Mucosa of descending colon (tissue), 3 donors: Measurements from ENCODE around the gene DLG2. TPM values are rescaled to one million over a fixed set of nuclear protein-coding genes. Genes with fewer than 3 reads are reported as not detected.
A peak's percentile ranks its signal among the peaks of the same experiment; 100 is the strongest.
"Not testable (repeated sequence)": the region's sequence is repeated elsewhere in the genome, so short reads cannot be mapped to it uniquely, and the experiment has no call there.

Experiments
- ATAC-seq: fragments of 200-7000 bp; cut with Tn5 transposase; one replicate; pipeline ENCODE4 v1.9.1; 2020; ENCODE audit warnings: mild to moderate bottlenecking, moderate library complexity
- DNase-seq, 3 donors: peaks; one replicate each; pipeline ENCODE4 v3.0.0-alpha.2; 2020
- H3K36me3 ChIP-seq: fragments of 200-600 bp; one replicate; pipeline ENCODE4 v1.8.0; 2021; ENCODE audit warnings: low read depth, mild to moderate bottlenecking
- H3K4me1 ChIP-seq: fragments of 200-600 bp; one replicate; pipeline ENCODE4 v1.8.0; 2021; ENCODE audit warnings: low read depth, mild to moderate bottlenecking
- H3K4me3 ChIP-seq: fragments of 200-600 bp; one replicate; pipeline ENCODE4 v1.8.0; 2021; ENCODE audit warnings: mild to moderate bottlenecking
- H3K9me3 ChIP-seq: fragments of 200-600 bp; one replicate; pipeline ENCODE4 v1.8.0; 2021; ENCODE audit warnings: mild to moderate bottlenecking
- CTCF ChIP-seq: fragments of 200-600 bp; IDR thresholded peaks from one replicate; pipeline ENCODE4 v1.8.0; 2022; ENCODE audit warnings: antibody characterized with exemption, mild to moderate bottlenecking
- intact Hi-C, 2 donors: fragments of 100-400 bp; cut with DNase I in 1 of 2; cut with micrococcal nuclease in 1 of 2; formaldehyde crosslinking; loops; one replicate each; pipeline versions ENCODE4 v1.11.0 to v1.11.1; 2022; cut with DNase I, micrococcal nuclease
- total RNA-seq, 3 donors: library from RNA; stranded (reverse); fragmentation: NEBNext Ultra II Directional in 2 of 3; extraction: Animal tissue kit (Norgen Biotek cat#: 25700) in 2 of 3; gene quantifications; one replicate each; pipeline versions ENCODE4 v1.2.1 to v1.2.4, GENCODE V29; 2021 to 2023
- donor health status: DM: no; HTN: no; CAD: no; lungs with moderate emphysema.
- donor health status: DM: no; HTN: no; CAD: no.
- donor health status: DM: no; HTN: yes; CAD: no.

DLG2 gene
- total RNA-seq, 3 donors from 2014 or later = 2.1 to 11.1 (median 2.4) TPM

GRCh38 chr11:84847842-84848241 lies 779.3 kb downstream of the DLG2 start:
- H3K9me3 ChIP-seq = no peaks in the 10 kb centered on the region
- DNase-seq = no peak
- TF ChIP-seq CTCF = no peak

GRCh38 chr11:84840201-84840600 lies 786.9 kb downstream of the DLG2 start:
- H3K36me3 ChIP-seq, H3K4me1 ChIP-seq, intact Hi-C loops, H3K4me3 ChIP-seq, H3K9me3 ChIP-seq, DNase-seq, ATAC-seq: not testable (repeated sequence)

More at GRCh38 chr11:84847842-84848241, 779.3 kb downstream of the DLG2 start:
- ATAC-seq = no peak
- H3K4me3 ChIP-seq = no peak overlapping the region
- intact Hi-C loops = no loop called here
- H3K4me1 ChIP-seq = no peaks in the 10 kb centered on the region
- no peaks in the 10 kb centered on the region for H3K36me3 ChIP-seq

- no peak for ATAC-seq
- intact Hi-C loops = no loop called here
- Histone ChIP-seq H3K9me3 (no peaks in the 10 kb centered on the region), H3K4me1 (peaks cover 8% of the 10 kb centered on the region), H3K36me3 (no peaks in the 10 kb centered on the region), H3K4me3 (no peak overlapping the region)
- no peak for TF ChIP-seq CTCF
- DNase-seq = no peak
Measured at GRCh38 chr11:84837402-84838069, 789.6 kb downstream of the DLG2 start.

GRCh38 chr11:84836371-84836770 lies 790.8 kb downstream of the DLG2 start:
- Histone ChIP-seq H3K9me3 (no peaks in the 10 kb centered on the region), H3K36me3 (no peaks in the 10 kb centered on the region), H3K4me3 (no peak overlapping the region), H3K4me1 (peaks cover 17% of the 10 kb centered on the region)
- no peak for ATAC-seq
- no peak for DNase-seq
- intact Hi-C loops = no loop called here
- TF ChIP-seq CTCF = no peak

GRCh38 chr11:84833488-84834088 lies 793.6 kb downstream of the DLG2 start:
- Histone ChIP-seq H3K36me3 (no peaks in the 10 kb centered on the region), H3K9me3 (no peaks in the 10 kb centered on the region), H3K4me3 (no peak overlapping the region), H3K4me1 (peaks cover 17% of the 10 kb centered on the region)
- peak in 1 of 3 donors; percentile 20 for DNase-seq
- no peak for TF ChIP-seq CTCF
- intact Hi-C loops = no loop called here
- peak; percentile 83 for ATAC-seq

GRCh38 chr11:84830372-84830771 lies 796.8 kb downstream of the DLG2 start:
- no peaks in the 10 kb centered on the region for H3K36me3 ChIP-seq
- no peak for DNase-seq
- TF ChIP-seq CTCF = no peak
- H3K9me3 ChIP-seq = no peaks in the 10 kb centered on the region
- peaks cover 17% of the 10 kb centered on the region for H3K4me1 ChIP-seq
- intact Hi-C loops = no loop called here
- ATAC-seq = no peak
- H3K4me3 ChIP-seq = no peak overlapping the region
